Measurements from ENCODE around the gene HNRNPM.

- TF ChIP-seq, protein P1, sequence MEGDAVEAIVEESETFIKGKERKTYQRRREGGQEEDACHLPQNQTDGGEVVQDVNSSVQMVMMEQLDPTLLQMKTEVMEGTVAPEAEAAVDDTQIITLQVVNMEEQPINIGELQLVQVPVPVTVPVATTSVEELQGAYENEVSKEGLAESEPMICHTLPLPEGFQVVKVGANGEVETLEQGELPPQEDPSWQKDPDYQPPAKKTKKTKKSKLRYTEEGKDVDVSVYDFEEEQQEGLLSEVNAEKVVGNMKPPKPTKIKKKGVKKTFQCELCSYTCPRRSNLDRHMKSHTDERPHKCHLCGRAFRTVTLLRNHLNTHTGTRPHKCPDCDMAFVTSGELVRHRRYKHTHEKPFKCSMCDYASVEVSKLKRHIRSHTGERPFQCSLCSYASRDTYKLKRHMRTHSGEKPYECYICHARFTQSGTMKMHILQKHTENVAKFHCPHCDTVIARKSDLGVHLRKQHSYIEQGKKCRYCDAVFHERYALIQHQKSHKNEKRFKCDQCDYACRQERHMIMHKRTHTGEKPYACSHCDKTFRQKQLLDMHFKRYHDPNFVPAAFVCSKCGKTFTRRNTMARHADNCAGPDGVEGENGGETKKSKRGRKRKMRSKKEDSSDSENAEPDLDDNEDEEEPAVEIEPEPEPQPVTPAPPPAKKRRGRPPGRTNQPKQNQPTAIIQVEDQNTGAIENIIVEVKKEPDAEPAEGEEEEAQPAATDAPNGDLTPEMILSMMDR (IDR thresholded peaks at IDR 0.05): no peak
- no peak for TF ChIP-seq POLR2A (IDR thresholded peaks at IDR 0.05)
- no peak for TF ChIP-seq POLR2AphosphoS5 (IDR thresholded peaks at IDR 0.05)
These were observed 770 bp downstream of the HNRNPM start for GRCh38 chr19:8445488-8446001.
